DMS153 (cell line): ENCODE measurements around the gene ALG3.
"Not testable (repeated sequence)": the region's sequence is repeated elsewhere in the genome, so short reads cannot be mapped to it uniquely, and the experiment has no call there.

Experiments used
- DNase-seq: peaks from one replicate; lab custom pipeline; 2025; lab: John Stamatoyannopoulos, UW

The ALG3 gene

DNA sequence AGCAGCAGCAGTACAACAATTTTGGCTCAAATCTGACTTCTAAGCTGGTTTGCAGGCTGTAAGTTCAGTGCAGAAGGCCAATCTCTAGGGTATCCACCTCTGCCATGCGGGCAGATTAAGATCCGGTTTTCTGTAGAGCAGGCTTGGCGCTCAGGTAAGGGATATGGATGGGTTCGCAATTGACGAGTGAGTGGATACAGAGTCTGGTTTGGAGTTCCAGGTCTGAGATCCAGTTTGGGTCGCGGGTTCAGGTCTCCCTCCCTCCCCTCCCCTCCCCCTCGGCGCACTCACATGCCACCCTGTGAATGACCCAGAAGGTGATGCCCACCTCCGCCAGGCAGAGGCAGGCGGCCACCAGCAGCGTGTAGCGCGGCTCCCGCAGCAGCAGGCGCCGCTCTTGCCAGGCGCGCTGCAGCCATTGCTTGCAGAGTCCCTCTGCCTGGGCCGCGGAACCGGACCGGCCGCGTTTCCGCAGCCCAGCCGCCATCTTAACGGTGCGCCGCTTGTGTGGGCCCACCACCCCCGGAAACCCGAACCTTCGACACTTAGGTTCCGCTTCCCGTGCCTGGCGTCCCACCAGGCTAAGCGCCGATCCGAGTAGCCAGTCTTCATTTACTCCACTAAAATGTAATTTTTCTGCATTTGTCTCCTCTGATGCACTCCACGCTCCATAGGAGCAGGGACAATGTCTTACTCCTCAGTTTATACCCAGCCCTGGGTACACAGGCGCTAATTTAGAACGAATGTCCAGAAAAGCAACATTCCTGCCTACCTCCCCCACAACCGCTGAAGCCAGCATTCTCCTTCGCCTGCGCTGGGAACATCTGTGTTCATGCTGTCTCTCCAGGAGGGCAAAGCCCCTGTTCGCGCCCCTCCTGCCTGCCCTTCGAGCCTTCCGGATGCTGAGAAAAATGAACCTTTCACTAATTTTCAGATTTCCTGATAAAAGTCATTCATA, at the start of gene ALG3:
TSS of gene ALG3 (minus strand) at position 509 of the 958 bp plus-strand sequence. CDS start at position 487, 22 bp downstream.
- peak; percentile 40 for DNase-seq

DNA sequence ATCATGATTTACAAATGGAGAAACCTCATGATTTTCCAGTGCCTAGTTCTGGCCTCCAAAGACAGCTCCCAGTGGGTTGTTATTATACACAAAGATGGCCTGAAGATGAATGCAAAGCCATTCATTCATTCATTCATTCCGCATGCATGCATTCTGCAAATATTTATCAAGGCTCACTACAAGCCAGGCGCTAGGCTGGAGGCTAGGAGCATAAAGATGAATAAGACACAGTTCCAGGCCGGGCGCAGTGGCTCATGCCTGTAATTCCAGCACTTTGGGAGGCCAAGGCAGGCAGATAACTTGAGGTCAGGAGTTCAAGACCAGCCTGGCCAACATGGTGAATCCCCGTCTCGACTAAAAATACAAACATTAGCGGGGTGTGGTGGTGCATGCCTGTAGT, 47.9 kb upstream of the ALG3 start:
- no peak for DNase-seq

DNA sequence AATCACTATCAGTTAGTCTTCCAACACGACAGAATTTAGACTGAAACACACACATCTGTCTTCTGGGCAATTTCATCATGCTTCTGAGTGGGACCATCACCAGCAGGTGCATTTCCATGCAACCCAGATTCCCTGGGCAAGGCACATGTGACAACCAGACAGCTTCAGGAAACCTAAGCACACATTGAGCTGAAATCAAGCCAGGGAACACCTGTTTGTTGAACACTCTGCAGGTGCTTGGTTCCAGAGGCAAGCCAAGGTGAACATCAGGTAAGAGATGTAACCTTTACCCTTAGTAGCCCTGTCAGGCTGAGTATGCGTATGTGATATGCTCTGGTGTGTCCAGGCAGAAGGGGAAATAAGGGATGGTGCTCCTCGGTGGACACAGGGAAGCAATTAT, 47.0 kb upstream of the ALG3 start:
- DNase-seq, result no peak

GRCh38 chr3:184291738-184292445, 43.1 kb upstream of the ALG3 start:
- DNase-seq, result no peak

DNA sequence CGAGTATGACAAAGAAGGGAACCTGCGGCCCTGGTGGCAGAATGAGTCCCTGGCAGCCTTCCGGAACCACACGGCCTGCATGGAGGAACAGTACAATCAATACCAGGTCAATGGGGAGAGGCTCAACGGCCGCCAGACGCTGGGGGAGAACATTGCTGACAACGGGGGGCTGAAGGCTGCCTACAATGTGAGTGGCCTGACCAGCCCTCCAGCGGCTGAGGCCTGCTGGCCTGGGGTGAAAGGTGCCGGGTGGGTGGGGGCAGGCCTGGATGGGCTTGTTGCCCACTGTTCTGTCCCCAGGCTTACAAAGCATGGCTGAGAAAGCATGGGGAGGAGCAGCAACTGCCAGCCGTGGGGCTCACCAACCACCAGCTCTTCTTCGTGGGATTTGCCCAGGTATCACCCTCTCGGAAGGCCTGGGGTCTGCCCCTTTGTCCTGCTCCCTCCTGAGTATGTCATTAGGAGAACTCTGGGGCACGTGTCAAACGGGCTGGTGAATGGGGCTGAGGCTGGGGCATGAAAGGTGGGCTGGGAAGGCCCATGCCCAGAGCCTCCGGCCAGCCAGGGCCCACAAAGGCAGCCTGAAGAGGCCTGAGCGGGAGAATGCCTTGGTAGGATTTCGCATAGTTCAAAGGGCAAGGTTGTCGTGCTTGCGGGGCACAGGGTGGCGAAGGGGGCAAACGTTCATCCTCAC, 42.4 kb upstream of the ALG3 start:
- no peak for DNase-seq

DNA sequence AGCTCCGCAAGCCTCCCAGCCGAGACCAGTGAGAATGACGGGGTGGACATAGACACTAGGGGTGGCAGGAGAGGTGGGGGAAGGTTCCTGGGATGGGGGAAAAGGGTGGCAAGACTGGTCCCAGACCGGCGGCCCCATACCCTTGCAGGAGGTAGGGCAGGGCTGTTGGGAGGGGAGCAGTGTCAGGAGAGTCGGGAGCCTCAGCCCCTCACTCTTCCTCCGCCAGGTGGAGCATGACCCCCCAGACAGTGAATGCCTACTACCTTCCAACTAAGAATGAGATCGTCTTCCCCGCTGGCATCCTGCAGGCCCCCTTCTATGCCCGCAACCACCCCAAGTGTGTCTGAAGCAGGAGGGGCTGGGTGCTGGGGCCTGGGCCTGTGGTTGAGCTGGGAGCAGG, 41.6 kb upstream of the ALG3 start:
- no peak for DNase-seq

DNA sequence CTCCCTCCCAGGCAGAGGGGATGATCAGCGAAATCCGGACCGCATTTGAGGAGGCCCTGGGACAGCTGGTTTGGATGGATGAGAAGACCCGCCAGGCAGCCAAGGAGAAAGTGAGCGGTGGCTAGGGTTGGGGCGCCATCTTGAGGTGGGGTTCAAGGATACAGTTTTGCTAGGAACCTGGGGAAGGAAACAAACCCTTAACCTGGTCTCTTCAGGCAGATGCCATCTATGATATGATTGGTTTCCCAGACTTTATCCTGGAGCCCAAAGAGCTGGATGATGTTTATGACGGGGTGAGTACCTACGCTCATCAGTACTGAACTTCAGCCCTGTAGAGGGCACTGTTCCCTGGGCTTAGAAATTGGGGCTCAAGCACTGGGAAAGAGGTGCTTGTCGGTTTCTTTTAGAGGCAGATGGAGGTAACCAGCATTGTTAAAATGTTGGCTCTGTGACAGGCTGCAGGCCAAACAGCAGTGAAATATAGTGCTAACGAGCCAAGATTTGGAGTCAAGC, 40.7 kb upstream of the ALG3 start:
- DNase-seq, result peak; percentile 48

- peak; percentile 88 for DNase-seq
Observed at GRCh38 chr3:184284696-184285095, 35.9 kb upstream of the ALG3 start.

- DNase-seq, result no peak
Observed at GRCh38 chr3:184283681-184284080, 34.9 kb upstream of the ALG3 start.

DNA sequence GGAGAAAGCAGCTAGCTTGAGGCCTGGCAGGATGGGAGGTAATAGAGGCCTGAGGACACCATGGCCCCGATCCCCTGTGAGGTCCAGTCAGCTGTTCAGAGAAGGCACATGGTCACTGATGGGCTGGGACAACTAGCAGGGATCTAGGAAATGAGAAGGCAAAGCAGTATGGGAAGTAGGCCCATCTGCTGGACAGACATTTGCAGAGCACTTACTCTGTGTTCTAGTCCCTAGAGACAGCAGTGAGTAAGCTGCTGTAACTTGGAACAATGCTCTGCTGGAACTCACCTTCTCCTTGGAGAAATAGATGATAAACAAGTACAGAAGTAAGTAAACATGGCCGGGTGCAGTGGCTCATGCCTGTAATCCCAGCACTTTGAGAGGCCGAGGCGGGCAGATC, 34.2 kb upstream of the ALG3 start:
- no peak for DNase-seq

- DNase-seq, result no peak
Observed at GRCh38 chr3:184277366-184277765, 28.6 kb upstream of the ALG3 start.

DNA sequence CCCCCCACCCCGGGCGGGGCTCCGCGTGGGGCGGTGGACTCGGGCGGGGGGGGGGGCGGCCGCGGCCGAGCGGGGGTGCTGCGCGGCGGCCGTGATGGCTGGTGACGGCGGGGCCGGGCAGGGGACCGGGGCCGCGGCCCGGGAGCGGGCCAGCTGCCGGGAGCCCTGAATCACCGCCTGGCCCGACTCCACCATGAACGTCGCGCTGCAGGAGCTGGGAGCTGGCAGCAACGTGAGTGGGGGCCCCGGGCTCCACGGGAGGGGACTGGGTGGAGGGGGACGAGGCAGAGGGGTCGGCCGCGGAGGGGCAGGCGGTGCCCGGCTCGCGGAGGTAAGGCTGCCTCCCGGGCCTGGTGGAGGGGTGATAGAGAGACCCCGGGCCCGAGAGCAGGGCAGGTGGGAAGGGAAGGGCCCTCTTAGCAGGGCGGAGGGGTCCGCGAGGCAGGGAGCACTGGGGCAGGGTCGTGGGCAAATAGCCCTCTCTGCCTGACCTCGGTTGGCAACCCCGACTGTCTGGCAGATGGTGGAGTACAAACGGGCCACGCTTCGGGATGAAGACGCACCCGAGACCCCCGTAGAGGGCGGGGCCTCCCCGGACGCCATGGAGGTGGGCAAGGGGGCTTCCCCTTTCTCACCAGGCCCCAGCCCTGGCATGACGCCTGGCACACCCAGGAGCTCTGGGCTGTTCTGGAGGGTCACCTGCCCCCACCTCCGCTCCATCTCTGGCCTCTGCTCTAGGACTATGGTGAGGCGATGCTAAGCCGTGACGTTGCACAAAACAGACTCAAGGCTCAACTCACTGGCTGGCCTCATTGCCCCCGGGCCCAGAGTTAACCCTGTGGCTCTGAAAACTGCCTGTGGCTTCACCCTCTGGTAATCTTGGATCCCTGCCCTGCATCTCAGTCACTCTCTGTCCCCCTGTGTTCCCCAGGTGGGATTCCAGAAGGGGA, 27.5 kb upstream of the ALG3 start, which contains the start of gene ECE2:
TSS of gene ECE2 (plus strand) at position 62 of the 950 bp plus-strand sequence. CDS start at position 194, 132 bp downstream.
- DNase-seq, result no peak

GRCh38 chr3:184275381-184275701, 26.6 kb upstream of the ALG3 start:
- DNase-seq, result no peak

DNA sequence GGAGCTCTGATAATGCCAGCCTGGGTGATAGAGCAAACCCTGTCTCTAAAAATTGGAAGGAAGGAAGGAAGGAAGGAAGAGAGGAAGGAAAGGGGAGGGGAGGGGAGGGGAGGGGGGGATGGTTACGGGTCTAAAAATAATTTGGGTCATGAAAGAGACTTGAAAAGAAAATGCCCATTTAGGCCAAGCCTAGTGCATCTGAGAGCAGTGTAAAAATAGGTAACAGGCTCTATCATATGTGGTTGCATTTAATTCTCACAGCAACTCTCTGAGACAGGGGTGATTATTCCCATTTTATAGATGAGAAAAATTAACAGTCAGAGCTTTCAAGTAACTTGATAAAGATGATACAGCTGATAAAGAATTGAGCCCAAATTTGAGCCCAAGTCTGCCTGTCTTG, 23.5 kb upstream of the ALG3 start:
- no peak for DNase-seq

DNA sequence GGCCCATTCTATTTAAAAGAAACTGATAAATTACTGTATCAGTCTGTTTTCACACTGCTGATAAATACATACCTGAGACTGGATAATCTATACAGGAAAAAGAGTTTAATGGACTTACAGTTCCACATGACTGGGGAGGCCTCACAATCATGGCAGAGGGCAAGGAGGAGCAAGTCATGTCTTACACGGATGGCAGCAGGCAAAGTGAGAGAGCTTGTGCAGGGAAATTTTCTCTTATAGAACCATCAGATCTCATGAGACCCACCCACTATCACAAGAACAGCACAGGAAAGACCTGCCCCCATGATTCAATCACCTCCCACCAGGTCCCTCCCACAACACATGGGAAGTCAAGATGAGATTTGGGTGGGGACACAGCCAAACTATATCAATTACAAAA, 18.5 kb upstream of the ALG3 start:
- DNase-seq, result not testable (repeated sequence)

- peak; percentile 22 for DNase-seq
Observed at GRCh38 chr3:184262764-184263179, 14.0 kb upstream of the ALG3 start.

GRCh38 chr3:184261854-184262763, 13.3 kb upstream of the ALG3 start:
- peak; percentile 81 for DNase-seq

- peak; percentile 86 for DNase-seq
Observed at GRCh38 chr3:184261270-184261853, 12.6 kb upstream of the ALG3 start, which contains the start of gene CAMK2N2. Gene CAMK2N2, minus strand, starts transcription at chr3:184261553. Its CDS starts 268 bp downstream, at chr3:184261285.

DNA sequence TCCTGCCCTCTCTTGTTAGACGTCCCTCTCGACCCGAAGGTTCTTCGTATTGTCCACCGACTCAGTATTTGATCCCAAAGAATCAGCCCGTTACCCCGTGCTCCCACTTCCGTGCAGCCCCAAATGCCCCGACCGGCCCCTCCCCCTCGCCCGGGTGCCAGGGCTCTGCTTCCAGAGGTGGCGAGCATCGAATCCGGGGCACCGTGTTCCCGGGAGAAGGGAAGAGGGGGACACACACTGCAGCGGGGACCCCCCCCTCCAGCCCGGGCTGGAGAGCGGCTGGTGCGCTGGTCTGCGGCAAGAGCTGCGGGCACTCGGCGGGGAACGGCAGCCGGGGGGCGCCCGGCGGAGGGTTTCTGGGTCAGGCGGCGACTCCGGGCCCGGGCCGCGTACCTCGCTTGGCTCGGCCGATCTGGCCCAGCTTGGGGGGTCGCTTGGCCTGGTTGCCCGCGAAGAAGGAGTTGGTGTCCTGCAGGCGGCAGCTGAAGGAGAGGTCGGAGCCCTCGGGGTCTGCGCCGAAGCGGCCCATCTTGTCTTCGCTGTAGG, 12.0 kb upstream of the ALG3 start:
- no peak for DNase-seq
